GM12873 (cell line): ENCODE results near the gene PLA2G12B.

Experiments used
- CTCF ChIP-seq: IDR thresholded peaks from 2 replicates; pipeline ENCODE4 v1.5.1; 2012; ENCODE audit warnings: low read depth, mild to moderate bottlenecking, moderate library complexity, low read length, control low read depth; ENCODE audit not compliant: insufficient read depth; ENCODE audit errors: missing control alignments

The PLA2G12B gene

DNA sequence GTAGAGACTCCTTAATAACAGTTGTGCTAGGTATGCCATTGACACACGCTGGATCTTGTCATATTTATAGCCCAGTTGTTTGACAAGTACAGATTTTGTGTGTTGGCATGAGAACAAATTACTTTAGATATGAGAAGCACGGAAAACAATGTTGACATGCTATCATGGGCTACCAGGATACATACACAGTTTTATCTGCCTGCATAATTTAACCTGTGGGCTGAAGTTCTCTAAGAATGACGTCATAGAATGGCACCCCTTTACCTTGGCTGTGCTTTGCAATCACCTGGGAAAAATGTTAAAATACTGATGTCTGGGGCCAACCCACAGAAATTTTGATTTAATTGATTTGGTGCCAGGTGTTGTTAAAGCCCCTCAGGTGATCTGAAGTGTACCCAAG lies 2.8 kb downstream of the PLA2G12B start:
- TF ChIP-seq CTCF = no peak

DNA sequence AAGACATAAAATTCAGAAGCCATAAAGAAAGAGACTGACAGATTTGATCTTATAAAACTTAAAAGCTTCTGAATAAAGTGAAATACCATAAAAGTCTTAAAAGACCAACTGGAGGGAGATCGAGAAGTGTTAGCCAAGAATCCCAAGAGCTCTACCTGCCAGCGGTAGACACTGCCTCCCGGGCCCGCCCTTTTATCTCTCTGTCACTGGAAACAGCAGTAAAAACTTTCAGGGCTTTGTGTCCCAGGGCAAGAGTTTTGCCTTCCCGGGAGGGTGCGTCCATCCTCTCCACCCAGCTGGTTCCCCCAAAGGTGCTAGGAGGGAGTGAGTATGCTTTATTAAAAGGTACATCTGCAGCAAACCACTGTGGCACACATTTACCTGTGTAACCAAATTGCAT lies 5.8 kb downstream of the PLA2G12B start:
- no peak for TF ChIP-seq CTCF

DNA sequence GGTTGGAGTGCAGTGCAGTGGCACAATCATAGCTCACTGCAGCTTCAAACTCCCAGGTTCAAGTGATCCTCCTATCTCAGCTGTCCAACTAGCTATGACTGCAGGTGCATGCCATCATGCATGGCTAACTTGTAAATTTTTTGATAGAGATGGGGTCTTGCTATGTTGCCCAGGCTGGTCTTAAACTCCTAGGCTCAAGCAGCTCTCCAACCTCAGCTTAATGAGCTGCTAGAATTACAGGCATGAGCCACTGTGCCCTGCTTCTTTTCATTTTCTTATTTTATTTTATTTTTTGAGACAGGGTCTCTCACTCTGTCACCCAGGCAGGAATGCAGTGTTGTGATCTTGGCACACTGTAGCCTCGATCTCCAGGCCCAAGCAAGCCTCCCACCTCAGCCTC lies 7.6 kb downstream of the PLA2G12B start:
- TF ChIP-seq CTCF = no peak

DNA sequence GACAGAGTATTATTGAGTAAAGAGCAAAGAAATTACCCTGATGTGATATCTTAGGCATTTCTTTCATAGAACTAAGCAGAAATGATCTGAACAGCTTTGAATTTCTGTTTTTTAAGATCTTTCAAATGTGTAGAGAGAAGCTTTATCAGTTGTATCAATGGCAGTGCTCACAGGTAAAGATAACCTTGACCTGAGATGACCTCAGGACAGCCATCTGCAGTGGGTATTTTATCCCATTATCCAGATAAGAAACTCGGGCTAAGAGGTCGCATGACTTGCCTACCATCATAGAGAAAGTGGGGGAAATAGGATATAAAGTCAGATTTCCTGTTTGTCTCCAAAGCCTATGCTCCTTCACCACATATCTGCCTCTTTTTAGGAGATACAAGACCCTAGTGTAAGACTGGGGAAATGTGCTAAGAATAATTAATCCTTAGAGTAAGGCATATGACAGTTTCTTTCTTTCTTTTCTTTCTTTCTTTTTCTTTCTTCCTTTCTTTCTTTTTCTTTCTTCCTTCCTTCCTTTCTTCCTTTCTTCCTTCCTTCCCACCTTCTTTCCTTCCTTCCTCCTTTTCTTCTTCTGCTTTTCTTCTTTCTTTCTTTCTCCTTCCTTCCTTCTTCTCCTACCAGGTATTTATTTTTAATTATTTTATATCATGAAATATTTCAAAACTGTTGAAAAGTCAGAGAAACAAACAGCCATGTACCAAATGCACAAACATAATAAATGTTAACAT lies 10.9 kb downstream of the PLA2G12B start:
- no peak for TF ChIP-seq CTCF

GRCh38 chr10:72935361-72935760 lies 19.2 kb downstream of the PLA2G12B start:
- TF ChIP-seq CTCF = no peak

GRCh38 chr10:72932259-72933015 lies 22.2 kb downstream of the PLA2G12B start:
- TF ChIP-seq CTCF = no peak

GRCh38 chr10:72930276-72930675 lies 24.3 kb downstream of the PLA2G12B start:
- TF ChIP-seq CTCF = no peak
